HepG2 (cell line): ENCODE data around the gene STYK1. TPM values are rescaled to one million over a fixed set of nuclear protein-coding genes. Genes with fewer than 3 reads are reported as not detected.

Experiments
- DNMT3B ChIP-seq: conservative IDR thresholded peaks from 2 replicates; pipeline ENCODE4 v1.6.1; 2016; ENCODE audit warnings: missing biosample characterization, control low read depth
- FOXK1 ChIP-seq: sonication (generic); formaldehyde crosslinking; IDR thresholded peaks from 2 replicates; pipeline ENCODE4 v1.4.0; 2020; ENCODE audit warnings: low read depth, missing genetic modification reagents, borderline replicate concordance
- FOXP4 ChIP-seq: sonication (generic); formaldehyde crosslinking; IDR thresholded peaks from 2 replicates; pipeline ENCODE4 v1.4.0; 2020; ENCODE audit warnings: missing genetic modification reagents
- HDAC2 ChIP-seq: sonication (generic); formaldehyde crosslinking; IDR thresholded peaks from 2 replicates; pipeline ENCODE4 v1.4.0; 2020; ENCODE audit warnings: missing genetic modification reagents
- HMG20B ChIP-seq: conservative IDR thresholded peaks from 2 replicates; pipeline ENCODE4 v1.6.1; 2016; ENCODE audit warnings: missing genetic modification reagents, missing compliant biosample characterization
- HNF4A ChIP-seq: sonication (generic); formaldehyde crosslinking; IDR thresholded peaks from 2 replicates; pipeline ENCODE4 v1.4.0; 2020; ENCODE audit warnings: missing genetic modification reagents
- HOXD1 ChIP-seq: sonication (generic); formaldehyde crosslinking; IDR thresholded peaks from 2 replicates; pipeline ENCODE4 v1.5.0; 2020; ENCODE audit warnings: missing genetic modification reagents
- IRF9 ChIP-seq: sonication (generic); formaldehyde crosslinking; IDR thresholded peaks from 2 replicates; pipeline ENCODE4 v1.8.0; 2022; ENCODE audit warnings: missing genetic modification reagents, mild to moderate bottlenecking, borderline replicate concordance
- KLF6 ChIP-seq: IDR thresholded peaks from 2 replicates; pipeline ENCODE4 v1.8.0; 2016; ENCODE audit warnings: missing biosample characterization, missing genetic modification reagents
- NFYB ChIP-seq: sonication (generic); formaldehyde crosslinking; IDR thresholded peaks from 2 replicates; pipeline ENCODE4 v1.4.0; 2020; ENCODE audit warnings: missing genetic modification reagents
- PHF20 ChIP-seq: sonication (generic); formaldehyde crosslinking; IDR thresholded peaks from 2 replicates; pipeline ENCODE4 v1.5.0; 2020; ENCODE audit warnings: mild to moderate bottlenecking, missing genetic modification reagents
- PHF8 ChIP-seq: sonication (generic); formaldehyde crosslinking; IDR thresholded peaks from 2 replicates; pipeline ENCODE4 v1.5.0; 2020; ENCODE audit warnings: missing genetic modification reagents
- TCF7 ChIP-seq: sonication (generic); IDR thresholded peaks from 2 replicates; pipeline ENCODE4 v1.6.1; 2016; ENCODE audit warnings: antibody characterized with exemption, low read depth
- THAP11 ChIP-seq: IDR thresholded peaks from 2 replicates; pipeline ENCODE4 v1.6.1; 2016; ENCODE audit warnings: missing biosample characterization, missing genetic modification reagents
- ZBTB20 ChIP-seq: sonication (generic); formaldehyde crosslinking; IDR thresholded peaks from 2 replicates; pipeline ENCODE4 v1.8.1; 2023; ENCODE audit warnings: missing genetic modification reagents, low read depth, mild to moderate bottlenecking, borderline replicate concordance
- ZC3H13 ChIP-seq: sonication (generic); formaldehyde crosslinking; IDR thresholded peaks from 2 replicates; pipeline ENCODE4 v1.8.1; 2023; ENCODE audit warnings: mild to moderate bottlenecking, missing genetic modification reagents, moderate library complexity
- ZNF264 ChIP-seq: sonication (generic); formaldehyde crosslinking; IDR thresholded peaks from 2 replicates; pipeline ENCODE4 v1.4.0; 2020; ENCODE audit warnings: missing genetic modification reagents
- ZNF317 ChIP-seq: sonication (generic); formaldehyde crosslinking; IDR thresholded peaks from 2 replicates; pipeline ENCODE4 v1.5.0; 2020; ENCODE audit warnings: mild to moderate bottlenecking, missing genetic modification reagents
- ZNF441 ChIP-seq: sonication (generic); formaldehyde crosslinking; IDR thresholded peaks from 2 replicates; pipeline ENCODE4 v1.7.0; 2021; ENCODE audit warnings: missing genetic modification reagents, borderline replicate concordance
- ZNF496 ChIP-seq: sonication (generic); formaldehyde crosslinking; IDR thresholded peaks from 2 replicates; pipeline ENCODE4 v1.8.1; 2023; ENCODE audit warnings: mild to moderate bottlenecking, moderate library complexity, missing genetic modification reagents; ENCODE audit not compliant: insufficient replicate concordance
- ZNF609 ChIP-seq: sonication (generic); formaldehyde crosslinking; IDR thresholded peaks from 2 replicates; pipeline ENCODE4 v1.4.0; 2020; ENCODE audit warnings: mild to moderate bottlenecking, missing genetic modification reagents, borderline replicate concordance
- ZNF776 ChIP-seq: sonication (generic); formaldehyde crosslinking; IDR thresholded peaks from 2 replicates; pipeline ENCODE4 v1.4.0; 2020; ENCODE audit warnings: mild to moderate bottlenecking, missing genetic modification reagents
- polyA plus RNA-seq, 8 experiments: library from polyadenylated mRNA; depleted of rRNA in 3 of 8; stranded (reverse) in 7 of 8; unstranded in 1 of 8; fragments of >200 nt; fragmentation: Illumina TruSeq in 4 of 8; extraction: Trizol in 4 of 8; gene quantifications; 2 replicates each; pipeline versions ENCODE4 v1.2.1 to v1.2.3, GENCODE V29; 2011 to 2016; ENCODE audit warnings: low read depth in 4 of 8, missing spikeins in 1 of 8, mixed read lengths in 1 of 8; ENCODE audit not compliant: insufficient read depth in 1 of 8
- total RNA-seq, 5 experiments: library from RNA; depleted of rRNA; stranded (reverse); fragments of >200 nt; fragmentation: Illumina TruSeq; extraction: Trizol; gene quantifications; 2 replicates each; pipeline ENCODE4 v1.2.3, GENCODE V29; 2016; ENCODE audit warnings: low read depth in 1 of 5

The STYK1 gene
- total and polyA plus RNA-seq, 2 of the 13 experiments (the other 11 are each of a cell fraction or from before 2014, with no cell fraction given): not detected

- TF ChIP-seq ZNF609 (CRISPR knock-in tag) (peak; percentile 30; the same call in 1 of the 2 replicates), HDAC2 (0 out of 2 replicates have a peak, but pooled peaks have one; percentile 44), ZC3H13 (CRISPR knock-in tag) (peak; percentile 73; the same call in 1 of the 2 replicates), HNF4A (no peak), ZNF264 (peak; percentile 13; the same call in 1 of the 2 replicates), PHF8 (CRISPR knock-in tag) (peak; percentile 55), ZNF317 (CRISPR knock-in tag) (peak; percentile 57; the same call in 1 of the 2 replicates), FOXP4 (CRISPR knock-in tag) (peak; percentile 19; the same call in 1 of the 2 replicates), FOXK1 (CRISPR knock-in tag) (peak; percentile 70; the same call in 1 of the 2 replicates), TCF7 (no peak), DNMT3B (CRISPR knock-in tag) (peak; percentile 80), KLF6 (peak; percentile 80), ZNF496 (CRISPR knock-in tag) (no peak), NFYB (CRISPR knock-in tag) (peak; percentile 51), HOXD1 (CRISPR knock-in tag) (no peak), HMG20B (no peak), IRF9 (CRISPR knock-in tag) (peak; percentile 16; the same call in 1 of the 2 replicates), ZNF441 (peak; percentile 52; the same call in 1 of the 2 replicates), PHF20 (CRISPR knock-in tag) (0 out of 2 replicates have a peak, but pooled peaks have one; percentile 28), ZBTB20 (CRISPR knock-in tag) (peak; percentile 44; the same call in 1 of the 2 replicates), ZNF776 (CRISPR knock-in tag) (0 out of 2 replicates have a peak, but pooled peaks have one; percentile 17), THAP11 (peak; percentile 69)
Observed at GRCh38 chr12:10721651-10722501, 48.0 kb upstream of the STYK1 start (continued).
